Calu3 (cell line): Measurements from ENCODE around the gene RIMBP2. TPM values are rescaled to one million over a fixed set of nuclear protein-coding genes. Genes with fewer than 3 reads are reported as not detected.

Experiments used
- BruUV-seq: library from RNA; stranded (reverse); fragments of 400-500 nt; replicated peaks from 2 replicates; lab custom pipeline; 2021; lab: Mats Ljungman, UMichigan
- CTCF ChIA-PET: fragments of 300-600 bp; sonication (Branson Sonifier 250); formaldehyde crosslinking; loops from one replicate; lab custom pipeline; 2022; ENCODE audit warnings: antibody characterized with exemption; lab: Charles Lee
- DNase-seq: peaks from one replicate; pipeline ENCODE4 v3.0.0; 2022
- H3K27ac Mint-ChIP-seq: one replicate; pipeline ENCODE4 v1.8.0; 2022; ENCODE audit warnings: mixed read lengths; ENCODE audit not compliant: unreplicated experiment
- H3K27me3 Mint-ChIP-seq: one replicate; pipeline ENCODE4 v1.8.0; 2022; ENCODE audit warnings: mixed read lengths; ENCODE audit not compliant: unreplicated experiment
- H3K36me3 Mint-ChIP-seq: one replicate; pipeline ENCODE4 v1.8.0; 2022; ENCODE audit warnings: mild to moderate bottlenecking, moderate library complexity, mixed read lengths; ENCODE audit not compliant: insufficient read depth, unreplicated experiment
- H3K4me1 Mint-ChIP-seq: one replicate; pipeline ENCODE4 v1.8.0; 2022; ENCODE audit warnings: mild to moderate bottlenecking, low read depth, mixed read lengths; ENCODE audit not compliant: unreplicated experiment
- H3K4me3 Mint-ChIP-seq: one replicate; pipeline ENCODE4 v1.8.0; 2022; ENCODE audit warnings: mild to moderate bottlenecking, low read depth, moderate library complexity, mixed read lengths; ENCODE audit not compliant: unreplicated experiment
- H3K9me3 Mint-ChIP-seq: one replicate; pipeline ENCODE4 v1.8.0; 2022; ENCODE audit warnings: low read depth, mixed read lengths; ENCODE audit not compliant: unreplicated experiment
- intact Hi-C: fragments of 100-400 bp; cut with micrococcal nuclease; formaldehyde crosslinking; loops from one replicate; pipeline ENCODE4 v1.10.0; 2022; ENCODE audit not compliant: unreplicated experiment
- total RNA-seq: library from RNA; stranded (reverse); gene quantifications from 2 replicates; pipeline ENCODE4 v1.2.3, GENCODE V29; 2022
- TF ChIP-seq, protein P1 (sequence below): fragments of 200-600 bp; IDR thresholded peaks from one replicate; pipeline ENCODE4 v1.8.0; 2022; ENCODE audit warnings: antibody characterized with exemption; ENCODE audit not compliant: unreplicated experiment

RIMBP2 gene
- total RNA-seq, 1 experiment from 2014 or later, result 6.1 TPM

DNA sequence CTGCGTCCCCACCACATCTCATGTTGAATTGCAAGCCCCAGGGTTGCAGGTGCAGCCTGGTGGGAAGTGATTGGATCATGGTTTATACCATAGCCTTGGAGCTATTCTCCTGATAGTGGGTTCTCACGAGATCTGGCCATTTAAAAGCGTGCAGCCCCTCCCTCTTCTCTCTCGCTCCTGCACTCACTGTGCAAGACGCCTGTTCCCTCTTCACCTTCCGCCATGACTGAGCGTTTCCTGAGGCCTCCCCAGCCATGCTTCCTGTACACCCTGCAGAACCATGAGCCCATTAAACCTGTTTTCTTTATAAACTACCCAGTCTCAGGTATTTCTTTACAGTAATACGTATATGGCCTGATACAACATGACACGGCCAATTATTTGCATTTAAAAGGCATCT, 146.6 kb downstream of the RIMBP2 start:
- no peaks in the 10 kb centered on the region for H3K27me3 Mint-ChIP-seq
- H3K4me3 Mint-ChIP-seq, result no peak overlapping the region
- no peaks in the 10 kb centered on the region for H3K36me3 Mint-ChIP-seq
- intact Hi-C loops, result no loop called here
- CTCF ChIA-PET, result no interaction called here
- no peaks in the 10 kb centered on the region for H3K4me1 Mint-ChIP-seq
- no peak overlapping the region for H3K27ac Mint-ChIP-seq
- peaks cover 18% of the 10 kb centered on the region for H3K9me3 Mint-ChIP-seq
- TF ChIP-seq, protein P1, sequence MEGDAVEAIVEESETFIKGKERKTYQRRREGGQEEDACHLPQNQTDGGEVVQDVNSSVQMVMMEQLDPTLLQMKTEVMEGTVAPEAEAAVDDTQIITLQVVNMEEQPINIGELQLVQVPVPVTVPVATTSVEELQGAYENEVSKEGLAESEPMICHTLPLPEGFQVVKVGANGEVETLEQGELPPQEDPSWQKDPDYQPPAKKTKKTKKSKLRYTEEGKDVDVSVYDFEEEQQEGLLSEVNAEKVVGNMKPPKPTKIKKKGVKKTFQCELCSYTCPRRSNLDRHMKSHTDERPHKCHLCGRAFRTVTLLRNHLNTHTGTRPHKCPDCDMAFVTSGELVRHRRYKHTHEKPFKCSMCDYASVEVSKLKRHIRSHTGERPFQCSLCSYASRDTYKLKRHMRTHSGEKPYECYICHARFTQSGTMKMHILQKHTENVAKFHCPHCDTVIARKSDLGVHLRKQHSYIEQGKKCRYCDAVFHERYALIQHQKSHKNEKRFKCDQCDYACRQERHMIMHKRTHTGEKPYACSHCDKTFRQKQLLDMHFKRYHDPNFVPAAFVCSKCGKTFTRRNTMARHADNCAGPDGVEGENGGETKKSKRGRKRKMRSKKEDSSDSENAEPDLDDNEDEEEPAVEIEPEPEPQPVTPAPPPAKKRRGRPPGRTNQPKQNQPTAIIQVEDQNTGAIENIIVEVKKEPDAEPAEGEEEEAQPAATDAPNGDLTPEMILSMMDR, result no peak
- DNase-seq, result no peak
- BruUV-seq, result no TSS peak

DNA sequence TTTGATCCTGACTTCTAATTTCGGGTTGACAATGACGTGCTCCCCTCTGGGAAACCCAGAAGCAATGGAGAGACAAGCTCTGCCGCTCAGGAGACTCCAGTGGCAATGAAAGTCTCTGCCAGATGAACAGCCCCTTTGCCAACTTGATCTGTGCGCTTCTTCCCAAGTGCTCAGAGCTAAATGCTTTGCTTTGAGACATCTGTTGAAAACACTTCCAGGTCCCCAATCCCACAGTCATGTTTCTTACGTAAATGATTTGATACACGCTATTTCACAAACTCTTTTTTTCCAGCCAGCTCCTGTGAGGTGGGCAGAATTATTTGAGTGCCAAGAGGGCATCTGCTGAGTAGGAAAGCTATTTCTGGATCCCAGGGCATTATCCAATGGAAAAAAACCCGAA, 147.6 kb downstream of the RIMBP2 start:
- peaks cover 25% of the 10 kb centered on the region for H3K9me3 Mint-ChIP-seq
- no peak overlapping the region for H3K4me3 Mint-ChIP-seq
- BruUV-seq, result no TSS peak
- no peak for DNase-seq
- H3K27me3 Mint-ChIP-seq, result no peaks in the 10 kb centered on the region
- no peaks in the 10 kb centered on the region for H3K36me3 Mint-ChIP-seq
- TF ChIP-seq, protein P1, result no peak
- intact Hi-C loops, result no loop called here
- CTCF ChIA-PET, result no interaction called here
- H3K4me1 Mint-ChIP-seq, result no peaks in the 10 kb centered on the region
- no peak overlapping the region for H3K27ac Mint-ChIP-seq

DNA sequence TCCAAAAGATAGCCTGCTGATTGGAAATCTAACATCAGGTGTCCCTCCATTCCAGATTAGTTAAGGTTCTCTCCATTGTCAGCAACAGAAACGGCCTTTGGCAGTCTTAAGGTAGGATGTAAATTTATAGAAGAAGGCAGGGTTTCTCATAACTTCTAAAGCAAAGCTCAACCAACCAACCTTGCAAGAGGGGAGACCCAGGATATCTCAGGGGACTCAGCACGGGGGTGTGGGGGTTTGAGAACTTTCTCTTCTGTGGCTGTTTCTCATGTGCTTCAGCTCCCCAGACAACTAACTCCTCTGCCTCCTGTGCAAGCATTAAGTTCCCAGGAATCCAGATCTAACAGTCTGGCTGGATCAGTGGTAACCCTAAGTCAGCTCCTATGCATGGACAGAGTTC, 148.1 kb downstream of the RIMBP2 start:
- Mint-ChIP-seq H3K36me3 (no peaks in the 10 kb centered on the region), H3K27me3 (no peaks in the 10 kb centered on the region), H3K4me1 (no peaks in the 10 kb centered on the region), H3K9me3 (peaks cover 25% of the 10 kb centered on the region), H3K4me3 (no peak overlapping the region), H3K27ac (no peak overlapping the region)
- intact Hi-C loops, result no loop called here
- no TSS peak for BruUV-seq
- TF ChIP-seq, protein P1, result no peak
- no peak for DNase-seq
- CTCF ChIA-PET, result no interaction called here

DNA sequence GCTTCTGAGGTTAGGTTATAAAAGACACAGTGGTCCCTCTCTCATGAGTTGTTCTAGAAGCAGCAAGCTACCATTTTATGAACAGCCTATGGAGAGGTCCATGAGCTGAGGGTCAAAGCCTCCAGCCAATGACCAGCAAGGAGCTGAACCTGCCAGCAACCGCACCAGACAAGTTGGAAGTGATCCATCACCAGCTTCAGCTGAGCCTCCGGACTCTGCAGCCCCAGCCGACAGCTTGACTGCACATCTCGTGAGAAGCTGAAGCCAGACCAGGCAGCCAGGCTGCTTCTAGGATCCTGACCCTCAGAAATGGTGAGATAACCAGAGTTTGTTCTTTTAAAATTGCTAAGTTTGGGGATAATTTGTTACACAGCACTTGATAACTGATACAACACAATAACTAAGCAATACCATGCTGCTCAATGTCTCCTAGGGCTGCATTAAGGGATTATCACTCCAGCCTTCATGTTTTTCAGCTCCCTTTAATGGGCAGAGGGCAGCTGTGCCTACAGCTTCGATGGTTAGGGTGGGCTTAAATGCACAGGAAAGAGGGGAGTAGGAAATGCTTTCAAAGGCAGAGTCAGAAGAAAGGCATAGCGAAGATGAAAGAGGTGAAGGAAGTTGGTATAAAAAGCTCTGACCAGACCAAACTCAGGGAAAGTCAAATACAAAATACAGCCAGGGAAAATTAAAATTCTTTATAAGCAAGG, 149.5 kb downstream of the RIMBP2 start:
- Mint-ChIP-seq H3K36me3 (no peaks in the 10 kb centered on the region), H3K9me3 (peaks cover 25% of the 10 kb centered on the region), H3K27ac (no peak overlapping the region), H3K4me1 (no peaks in the 10 kb centered on the region), H3K4me3 (no peak overlapping the region), H3K27me3 (no peaks in the 10 kb centered on the region)
- TF ChIP-seq, protein P1, result no peak
- no TSS peak for BruUV-seq
- no peak for DNase-seq
- intact Hi-C loops, result no loop called here
- CTCF ChIA-PET, result interaction anchor here (0.7 kb wide), 1 partner anchor 1671 kb away, joined by 4 read pairs; no protein-coding TSS in a partner anchor
